ENCODE results near the gene PREX1.

PREX1 gene

GRCh38 chr20:48617481-48617880, 210.3 kb downstream of the PREX1 start:
- no peak for DNase-seq (ENCODE audit: extremely low read depth, insufficient read length)
- no peaks in the 10 kb centered on the region for H3K36me3 ChIP-seq (ENCODE audit: control insufficient read depth, insufficient read depth, low read length)
- no peak overlapping the region for H3K4me3 ChIP-seq (replicated peaks; ENCODE audit: low read depth, low read length)
- no peak for TF ChIP-seq CTCF (IDR thresholded peaks at IDR 0.05; ENCODE audit: insufficient read depth, low read length, poor library complexity, severe bottlenecking)
- H3K27me3 ChIP-seq (replicated peaks; ENCODE audit: control insufficient read depth, insufficient read depth, low read length): no peaks in the 10 kb centered on the region

- TF ChIP-seq CTCF (IDR thresholded peaks at IDR 0.05; ENCODE audit: insufficient read depth, low read length, poor library complexity, severe bottlenecking): no peak
- no peaks in the 10 kb centered on the region for H3K36me3 ChIP-seq (ENCODE audit: control insufficient read depth, insufficient read depth, low read length)
- H3K4me3 ChIP-seq (replicated peaks; ENCODE audit: low read depth, low read length): no peak overlapping the region
- H3K27me3 ChIP-seq (replicated peaks; ENCODE audit: control insufficient read depth, insufficient read depth, low read length): no peaks in the 10 kb centered on the region
- no peak for DNase-seq (ENCODE audit: extremely low read depth, insufficient read length)
Observed at GRCh38 chr20:48616481-48616880, 211.3 kb downstream of the PREX1 start.

- H3K36me3 ChIP-seq (ENCODE audit: control insufficient read depth, insufficient read depth, low read length): no peaks in the 10 kb centered on the region
- TF ChIP-seq CTCF (IDR thresholded peaks at IDR 0.05; ENCODE audit: insufficient read depth, low read length, poor library complexity, severe bottlenecking): no peak
- no peaks in the 10 kb centered on the region for H3K27me3 ChIP-seq (replicated peaks; ENCODE audit: control insufficient read depth, insufficient read depth, low read length)
- no peak overlapping the region for H3K4me3 ChIP-seq (replicated peaks; ENCODE audit: low read depth, low read length)
- no peak for DNase-seq (ENCODE audit: extremely low read depth, insufficient read length)
Observed at GRCh38 chr20:48615871-48616270, 211.9 kb downstream of the PREX1 start.

GRCh38 chr20:48614593-48615274, 213.1 kb downstream of the PREX1 start:
- no peak for TF ChIP-seq CTCF (IDR thresholded peaks at IDR 0.05; ENCODE audit: insufficient read depth, low read length, poor library complexity, severe bottlenecking)
- no peaks in the 10 kb centered on the region for H3K27me3 ChIP-seq (replicated peaks; ENCODE audit: control insufficient read depth, insufficient read depth, low read length)
- no peak for DNase-seq (ENCODE audit: extremely low read depth, insufficient read length)

GRCh38 chr20:48613926-48614325, 213.9 kb downstream of the PREX1 start:
- no peak for TF ChIP-seq CTCF (IDR thresholded peaks at IDR 0.05; ENCODE audit: insufficient read depth, low read length, poor library complexity, severe bottlenecking)
- Histone ChIP-seq H3K36me3 (ENCODE audit: control insufficient read depth, insufficient read depth, low read length) (no peaks in the 10 kb centered on the region), H3K4me3 (replicated peaks; ENCODE audit: low read depth, low read length) (no peak overlapping the region), H3K27me3 (replicated peaks; ENCODE audit: control insufficient read depth, insufficient read depth, low read length) (no peaks in the 10 kb centered on the region)
- no peak for DNase-seq (ENCODE audit: extremely low read depth, insufficient read length)

More at GRCh38 chr20:48614593-48615274, 213.1 kb downstream of the PREX1 start:
- Histone ChIP-seq H3K36me3 (ENCODE audit: control insufficient read depth, insufficient read depth, low read length) (no peaks in the 10 kb centered on the region), H3K4me3 (replicated peaks; ENCODE audit: low read depth, low read length) (no peak overlapping the region)

- no peak for DNase-seq (ENCODE audit: extremely low read depth, insufficient read length)
- no peaks in the 10 kb centered on the region for H3K36me3 ChIP-seq (ENCODE audit: control insufficient read depth, insufficient read depth, low read length)
- no peaks in the 10 kb centered on the region for H3K27me3 ChIP-seq (replicated peaks; ENCODE audit: control insufficient read depth, insufficient read depth, low read length)
- no peak overlapping the region for H3K4me3 ChIP-seq (replicated peaks; ENCODE audit: low read depth, low read length)
- TF ChIP-seq CTCF (IDR thresholded peaks at IDR 0.05; ENCODE audit: insufficient read depth, low read length, poor library complexity, severe bottlenecking): no peak
Observed at GRCh38 chr20:48612335-48612734, 215.5 kb downstream of the PREX1 start.
